ENCODE results near the gene MAPK1.
"Not testable (repeated sequence)": the region's sequence is repeated elsewhere in the genome, so short reads cannot be mapped to it uniquely, and the experiment has no call there.

MAPK1 gene

DNA sequence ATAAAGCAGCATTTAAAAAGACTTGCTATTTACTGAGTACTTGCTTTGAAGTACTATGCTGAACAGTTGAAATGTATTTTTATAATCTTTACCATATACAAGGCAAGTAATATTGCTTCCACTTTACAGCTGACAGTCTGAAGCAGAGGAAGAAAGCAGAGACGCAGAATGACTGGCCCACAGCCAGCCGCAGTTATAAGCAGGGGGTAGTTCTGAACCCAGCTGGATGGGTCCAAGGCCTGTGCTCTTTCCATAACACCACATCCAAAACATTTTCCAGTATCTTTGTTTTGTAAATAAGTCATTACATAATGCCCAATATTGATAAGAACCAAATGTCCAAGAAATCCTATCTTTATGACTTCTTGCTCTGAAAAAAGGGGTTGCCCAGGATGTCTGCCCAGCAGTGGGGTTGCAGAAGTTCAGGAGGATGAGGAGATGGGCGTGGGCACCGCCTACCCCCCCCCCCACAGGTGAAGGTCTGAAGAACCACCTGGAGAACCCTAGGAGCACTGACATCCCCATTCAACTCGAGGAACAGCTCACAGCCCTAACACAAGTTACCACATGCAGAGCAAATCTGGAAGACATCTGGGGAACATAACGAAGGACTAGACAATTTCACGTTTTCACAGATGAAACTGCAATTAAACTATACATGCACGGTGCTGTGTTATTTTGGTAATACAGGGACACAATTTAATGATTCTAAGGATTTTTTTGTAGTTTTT lies 107.6 kb downstream of the MAPK1 start:
- Histone ChIP-seq H3K27me3 (ENCODE audit: control insufficient read depth in 5 of 5, insufficient read depth in 4 of 5, low read length in 5 of 5) (no peaks in the 10 kb centered on the region), H3K9me3 (ENCODE audit: control insufficient read depth in 5 of 5, low read length in 5 of 5) (no peaks in the 10 kb centered on the region), H3K4me3 (ENCODE audit: low read depth in 1 of 5, low read length in 5 of 5) (no peak overlapping the region), H3K9ac (ENCODE audit: low read length in 5 of 5) (no peak overlapping the region), H3K36me3 (ENCODE audit: control insufficient read depth in 5 of 5, insufficient read depth in 5 of 5, low read length in 5 of 5) (peaks cover 8 to 71% (median 53%) of the 10 kb centered on the region in 5 donors), H3K4me1 (ENCODE audit: control insufficient read depth in 5 of 5, insufficient read depth in 5 of 5, low read length in 5 of 5) (peaks cover 4 to 14% (median 10%) of the 10 kb centered on the region in 5 donors), H3K27ac (ENCODE audit: low read depth, low read length) (no peak overlapping the region)

DNA sequence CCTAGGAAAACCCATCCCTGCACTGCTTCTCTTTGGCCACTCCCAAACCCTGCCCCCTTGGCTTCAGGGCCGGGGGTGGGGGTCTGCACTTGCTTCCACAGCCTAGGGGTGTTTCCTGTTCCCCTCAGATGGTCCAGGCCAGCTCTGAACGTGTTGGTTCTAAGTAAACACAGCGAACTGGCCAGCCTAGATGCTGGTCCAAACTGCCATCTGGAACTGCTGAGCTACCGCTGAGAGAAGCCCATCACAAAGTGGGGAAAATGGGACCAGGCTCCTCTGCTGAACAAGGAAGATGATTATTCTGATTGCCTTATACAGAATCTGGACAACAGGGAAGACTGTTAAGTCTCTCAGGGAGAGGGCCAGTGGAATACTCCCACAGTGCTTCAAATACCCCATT lies 108.4 kb downstream of the MAPK1 start:
- Histone ChIP-seq H3K9me3 (ENCODE audit: control insufficient read depth in 5 of 5, low read length in 5 of 5) (no peaks in the 10 kb centered on the region), H3K36me3 (ENCODE audit: control insufficient read depth in 5 of 5, insufficient read depth in 5 of 5, low read length in 5 of 5) (peaks cover 8 to 64% (median 46%) of the 10 kb centered on the region in 5 donors), H3K27me3 (ENCODE audit: control insufficient read depth in 5 of 5, insufficient read depth in 4 of 5, low read length in 5 of 5) (no peaks in the 10 kb centered on the region), H3K9ac (ENCODE audit: low read length in 5 of 5) (no peak overlapping the region), H3K4me3 (ENCODE audit: low read depth in 1 of 5, low read length in 5 of 5) (no peak overlapping the region), H3K27ac (ENCODE audit: low read depth, low read length) (no peak overlapping the region), H3K4me1 (ENCODE audit: control insufficient read depth in 5 of 5, insufficient read depth in 5 of 5, low read length in 5 of 5) (peaks cover 4 to 21% (median 16%) of the 10 kb centered on the region in 5 donors)

DNA sequence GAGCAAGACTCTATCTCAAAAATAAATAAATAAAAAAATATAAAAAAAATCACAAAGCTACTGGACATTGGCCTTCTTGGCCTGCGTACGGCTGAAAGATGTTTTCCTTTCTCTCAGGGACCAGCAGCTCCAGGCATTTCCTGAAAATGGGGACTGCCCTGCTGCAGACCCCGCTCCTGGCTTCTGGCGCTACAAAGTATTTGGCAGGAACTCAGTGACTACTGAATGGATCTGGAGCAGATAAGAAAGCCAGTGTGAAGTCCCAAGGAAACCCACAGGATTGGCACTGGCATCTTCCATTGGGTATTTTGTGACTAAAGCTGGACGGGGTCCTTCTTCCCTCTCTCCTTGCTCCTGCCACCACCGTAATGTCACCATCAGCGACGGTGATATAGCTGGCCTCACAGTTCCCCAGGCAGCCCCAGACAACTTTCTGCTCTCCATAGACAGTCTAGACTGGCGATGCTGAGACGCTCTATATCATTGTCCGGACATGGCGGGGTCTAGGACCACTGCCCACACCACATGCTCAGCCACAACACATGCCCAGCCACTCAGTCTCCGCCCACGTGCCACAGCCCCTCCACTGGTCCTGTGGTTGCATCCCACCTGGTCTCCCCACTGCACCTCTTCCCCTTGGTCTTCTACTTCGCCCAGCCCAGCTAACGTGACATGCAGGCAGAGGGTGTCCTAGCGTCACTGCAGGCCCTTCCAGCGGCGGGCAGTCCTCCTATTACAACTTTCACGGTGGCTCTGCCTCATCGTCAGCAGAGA lies 109.2 kb downstream of the MAPK1 start:
- Histone ChIP-seq H3K4me1 (ENCODE audit: control insufficient read depth in 5 of 5, insufficient read depth in 5 of 5, low read length in 5 of 5) (peaks cover 4 to 21% (median 16%) of the 10 kb centered on the region in 5 donors), H3K4me3 (ENCODE audit: low read depth in 1 of 5, low read length in 5 of 5) (no peak overlapping the region), H3K27me3 (ENCODE audit: control insufficient read depth in 5 of 5, insufficient read depth in 4 of 5, low read length in 5 of 5) (no peaks in the 10 kb centered on the region), H3K27ac (ENCODE audit: low read depth, low read length) (no peak overlapping the region), H3K36me3 (ENCODE audit: control insufficient read depth in 5 of 5, insufficient read depth in 5 of 5, low read length in 5 of 5) (peaks cover 8 to 57% (median 38%) of the 10 kb centered on the region in 5 donors), H3K9me3 (ENCODE audit: control insufficient read depth in 5 of 5, low read length in 5 of 5) (no peaks in the 10 kb centered on the region), H3K9ac (ENCODE audit: low read length in 5 of 5) (no peak overlapping the region)

DNA sequence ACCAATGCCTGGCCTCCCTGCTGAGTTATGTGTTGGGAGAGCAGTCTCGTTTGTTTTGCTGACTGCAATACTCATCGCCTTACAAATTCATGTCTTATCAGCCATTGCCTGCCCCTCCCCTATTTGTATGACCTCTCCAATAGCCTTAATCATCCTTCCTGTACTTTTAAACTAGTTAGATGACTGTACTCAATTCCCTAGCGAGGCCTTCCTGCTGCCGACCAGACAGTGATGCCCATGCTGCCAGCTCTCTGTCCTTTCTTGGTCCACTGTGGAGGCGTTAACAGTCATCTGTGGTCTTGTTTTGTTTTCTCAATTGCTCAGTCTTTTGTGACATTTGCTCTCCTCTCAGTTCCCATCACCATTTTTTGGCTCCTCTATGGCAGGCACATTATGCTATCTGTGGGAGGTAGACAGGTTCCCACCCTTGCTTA lies 111.6 kb downstream of the MAPK1 start:
- Histone ChIP-seq H3K27ac (ENCODE audit: low read depth, low read length) (no peak overlapping the region), H3K9ac (ENCODE audit: low read length in 5 of 5) (no peak overlapping the region), H3K4me3 (ENCODE audit: low read depth in 1 of 5, low read length in 5 of 5) (no peak overlapping the region), H3K4me1 (ENCODE audit: control insufficient read depth in 5 of 5, insufficient read depth in 5 of 5, low read length in 5 of 5) (peaks cover 4 to 21% (median 16%) of the 10 kb centered on the region in 5 donors), H3K36me3 (ENCODE audit: control insufficient read depth in 5 of 5, insufficient read depth in 5 of 5, low read length in 5 of 5) (peaks cover 0 to 36% (median 15%) of the 10 kb centered on the region in 5 donors), H3K27me3 (ENCODE audit: control insufficient read depth in 5 of 5, insufficient read depth in 4 of 5, low read length in 5 of 5) (no peaks in the 10 kb centered on the region), H3K9me3 (ENCODE audit: control insufficient read depth in 5 of 5, low read length in 5 of 5) (no peaks in the 10 kb centered on the region)

DNA sequence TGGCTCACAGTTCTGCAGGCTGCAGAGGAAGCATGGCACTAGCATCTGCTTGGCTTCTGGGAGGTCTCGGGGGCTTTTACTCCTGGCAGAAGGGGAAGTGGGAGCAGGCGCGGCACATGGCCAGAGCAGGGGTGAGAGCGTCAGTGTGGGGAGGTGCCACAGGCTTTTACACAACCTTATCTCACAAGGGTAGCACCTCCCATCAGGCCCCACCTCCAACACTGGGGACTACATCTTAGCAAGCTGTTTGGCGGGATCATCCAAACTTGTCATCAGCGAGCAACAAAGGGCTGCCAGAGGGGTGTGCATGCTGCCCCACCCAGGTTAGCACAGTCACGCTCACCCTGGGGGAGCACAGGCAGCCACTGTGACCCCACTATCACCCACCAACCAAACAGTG lies 112.9 kb downstream of the MAPK1 start:
- Histone ChIP-seq H3K9me3 (ENCODE audit: control insufficient read depth in 5 of 5, low read length in 5 of 5) (no peaks in the 10 kb centered on the region), H3K36me3 (ENCODE audit: control insufficient read depth in 5 of 5, insufficient read depth in 5 of 5, low read length in 5 of 5) (peaks cover 0 to 29% (median 11%) of the 10 kb centered on the region in 5 donors), H3K27me3 (ENCODE audit: control insufficient read depth in 5 of 5, insufficient read depth in 4 of 5, low read length in 5 of 5) (no peaks in the 10 kb centered on the region), H3K9ac (ENCODE audit: low read length in 5 of 5) (peak overlapping the region in 1 of 5 donors; percentile 17), H3K4me3 (ENCODE audit: low read depth in 1 of 5, low read length in 5 of 5) (peak overlapping the region in 2 of 5 donors; percentile 25 to 33), H3K27ac (ENCODE audit: low read depth, low read length) (peak overlapping the region; percentile 10), H3K4me1 (ENCODE audit: control insufficient read depth in 5 of 5, insufficient read depth in 5 of 5, low read length in 5 of 5) (peaks cover 4 to 21% (median 16%) of the 10 kb centered on the region in 5 donors)

- no peak overlapping the region for H3K27ac ChIP-seq (ENCODE audit: low read depth, low read length)
- H3K4me3 ChIP-seq (ENCODE audit: low read depth in 1 of 5, low read length in 5 of 5), result no peak overlapping the region
- H3K27me3 ChIP-seq (ENCODE audit: control insufficient read depth in 5 of 5, insufficient read depth in 4 of 5, low read length in 5 of 5), result no peaks in the 10 kb centered on the region
- H3K36me3 ChIP-seq (ENCODE audit: control insufficient read depth in 5 of 5, insufficient read depth in 5 of 5, low read length in 5 of 5), result peaks cover 0 to 19% (median 8%) of the 10 kb centered on the region in 5 donors
- no peak overlapping the region for H3K9ac ChIP-seq (ENCODE audit: low read length in 5 of 5)
- H3K4me1 ChIP-seq (ENCODE audit: control insufficient read depth in 5 of 5, insufficient read depth in 5 of 5, low read length in 5 of 5), result peaks cover 4 to 21% (median 16%) of the 10 kb centered on the region in 5 donors
- no peaks in the 10 kb centered on the region for H3K9me3 ChIP-seq (ENCODE audit: control insufficient read depth in 5 of 5, low read length in 5 of 5)
Observed at GRCh38 chr22:21753374-21754111, 113.9 kb downstream of the MAPK1 start.

GRCh38 chr22:21752276-21752675 lies 115.2 kb downstream of the MAPK1 start:
- Histone ChIP-seq H3K9me3 (ENCODE audit: control insufficient read depth in 5 of 5, low read length in 5 of 5) (no peaks in the 10 kb centered on the region), H3K27me3 (ENCODE audit: control insufficient read depth in 5 of 5, insufficient read depth in 4 of 5, low read length in 5 of 5) (no peaks in the 10 kb centered on the region), H3K4me3 (ENCODE audit: low read depth in 1 of 5, low read length in 5 of 5) (no peak overlapping the region), H3K27ac (ENCODE audit: low read depth, low read length) (no peak overlapping the region), H3K36me3 (ENCODE audit: control insufficient read depth in 5 of 5, insufficient read depth in 5 of 5, low read length in 5 of 5) (peaks cover 0 to 8% (median 2%) of the 10 kb centered on the region in 5 donors), H3K4me1 (ENCODE audit: control insufficient read depth in 5 of 5, insufficient read depth in 5 of 5, low read length in 5 of 5) (peaks cover 4 to 18% (median 16%) of the 10 kb centered on the region in 5 donors), H3K9ac (ENCODE audit: low read length in 5 of 5) (no peak overlapping the region)

DNA sequence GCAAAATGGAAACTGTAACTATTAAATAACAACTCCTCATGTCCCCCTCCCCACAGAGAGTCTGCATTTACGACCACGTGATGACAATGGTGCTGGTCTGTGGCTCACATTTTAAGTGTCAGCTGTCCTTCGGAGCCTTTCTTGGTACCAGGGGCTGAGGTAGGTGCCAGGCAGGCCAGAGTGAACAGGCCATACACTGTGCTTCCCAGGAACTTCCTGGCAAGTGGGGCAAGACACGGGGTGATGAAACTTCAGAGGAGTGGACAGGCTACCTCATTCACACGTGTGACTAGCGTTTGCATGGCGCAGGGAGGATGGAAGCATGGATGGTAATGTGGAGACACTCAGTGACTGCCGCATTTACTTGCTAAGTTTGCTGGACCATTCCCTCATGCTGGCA lies 121.5 kb downstream of the MAPK1 start:
- no peak overlapping the region for H3K9ac ChIP-seq (ENCODE audit: low read length in 5 of 5)
- no peak overlapping the region for H3K27ac ChIP-seq (ENCODE audit: low read depth, low read length)
- H3K4me3 ChIP-seq (ENCODE audit: low read depth in 1 of 5, low read length in 5 of 5), result no peak overlapping the region
- no peaks in the 10 kb centered on the region for H3K4me1 ChIP-seq (ENCODE audit: control insufficient read depth in 5 of 5, insufficient read depth in 5 of 5, low read length in 5 of 5)
- H3K9me3 ChIP-seq (ENCODE audit: control insufficient read depth in 5 of 5, low read length in 5 of 5), result no peaks in the 10 kb centered on the region
- no peaks in the 10 kb centered on the region for H3K36me3 ChIP-seq (ENCODE audit: control insufficient read depth in 5 of 5, insufficient read depth in 5 of 5, low read length in 5 of 5)
- H3K27me3 ChIP-seq (ENCODE audit: control insufficient read depth in 5 of 5, insufficient read depth in 4 of 5, low read length in 5 of 5), result no peaks in the 10 kb centered on the region

DNA sequence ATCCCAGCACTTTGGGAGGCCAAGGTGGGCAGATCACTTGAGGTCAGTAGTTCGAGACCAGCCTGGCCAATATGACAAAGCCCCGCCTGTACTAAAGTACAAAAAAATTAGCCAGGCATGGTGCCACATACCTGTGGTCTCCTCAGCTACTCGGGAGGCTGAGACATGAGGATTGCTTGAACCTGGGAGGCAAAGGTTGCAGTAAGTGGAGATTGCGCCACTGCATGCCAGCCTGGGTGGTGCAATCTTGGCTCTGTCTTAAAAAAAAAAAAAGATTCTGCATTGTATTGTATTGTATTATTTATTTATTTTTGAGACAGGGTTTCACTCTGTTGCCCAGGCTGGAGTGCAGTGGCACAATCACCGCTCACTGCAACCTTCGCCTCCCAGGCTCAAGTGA lies 122.5 kb downstream of the MAPK1 start:
- not testable (repeated sequence) for H3K4me3 ChIP-seq (ENCODE audit: low read depth in 1 of 5, low read length in 5 of 5); H3K4me1 ChIP-seq (ENCODE audit: control insufficient read depth in 5 of 5, insufficient read depth in 5 of 5, low read length in 5 of 5); H3K36me3 ChIP-seq (ENCODE audit: control insufficient read depth in 5 of 5, insufficient read depth in 5 of 5, low read length in 5 of 5); H3K27me3 ChIP-seq (ENCODE audit: control insufficient read depth in 5 of 5, insufficient read depth in 4 of 5, low read length in 5 of 5); H3K9me3 ChIP-seq (ENCODE audit: control insufficient read depth in 5 of 5, low read length in 5 of 5); H3K9ac ChIP-seq (ENCODE audit: low read length in 5 of 5); H3K27ac ChIP-seq (ENCODE audit: low read depth, low read length)

Measured in subcutaneous abdominal adipose tissue (tissue), 5 donors.